Medulla oblongata (tissue), 1 donor: Measurements from ENCODE around the gene KRT77.
A peak's percentile ranks its signal among the peaks of the same experiment; 100 is the strongest.
"Not testable (repeated sequence)": the region's sequence is repeated elsewhere in the genome, so short reads cannot be mapped to it uniquely, and the experiment has no call there.

ENCODE experiments used
- DNase-seq: peaks from one replicate; pipeline ENCODE4 v3.0.0-alpha.2; 2015; ENCODE audit errors: extremely low spot score

KRT77 gene

DNA sequence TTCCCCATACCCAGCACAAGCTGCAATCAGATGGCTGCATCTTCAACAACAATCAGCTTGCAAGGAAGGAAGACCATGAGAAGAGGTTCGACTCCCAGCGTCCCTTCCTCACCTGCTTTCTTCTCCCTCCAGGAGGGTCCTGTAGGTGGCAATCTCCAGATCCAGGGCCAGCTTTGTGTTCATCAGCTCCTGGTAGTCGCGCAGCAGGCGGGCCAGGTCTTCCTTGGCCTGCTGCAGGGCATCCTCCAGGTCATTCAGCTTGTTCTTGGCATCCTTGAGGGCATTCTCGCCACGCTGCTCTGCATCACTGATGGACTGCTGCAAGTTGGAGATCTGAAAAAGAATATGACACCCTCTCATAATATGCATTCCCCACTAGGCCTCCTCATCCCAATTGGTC lies 27.2 kb downstream of the KRT77 start:
- no peak for DNase-seq

DNA sequence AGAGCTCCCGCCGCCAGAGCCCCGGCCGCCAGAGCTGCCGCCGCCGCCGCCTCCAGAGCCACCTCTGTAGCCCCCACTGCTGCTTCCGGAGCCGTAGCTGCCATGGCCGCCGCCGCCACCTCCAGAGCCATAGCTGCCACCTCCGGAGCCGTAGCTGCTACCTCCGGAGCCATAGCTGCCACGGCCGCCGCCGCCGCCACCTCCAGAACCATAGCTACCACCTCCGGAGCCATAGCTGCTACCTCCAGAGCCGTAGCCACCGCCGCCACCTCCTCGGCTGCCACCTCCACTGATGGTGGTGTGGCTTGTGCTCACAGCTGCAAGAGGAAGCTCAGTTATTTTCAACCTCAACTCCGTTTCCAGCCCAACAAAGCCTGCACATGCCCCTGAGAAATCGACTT lies 28.0 kb downstream of the KRT77 start:
- DNase-seq, result no peak

DNA sequence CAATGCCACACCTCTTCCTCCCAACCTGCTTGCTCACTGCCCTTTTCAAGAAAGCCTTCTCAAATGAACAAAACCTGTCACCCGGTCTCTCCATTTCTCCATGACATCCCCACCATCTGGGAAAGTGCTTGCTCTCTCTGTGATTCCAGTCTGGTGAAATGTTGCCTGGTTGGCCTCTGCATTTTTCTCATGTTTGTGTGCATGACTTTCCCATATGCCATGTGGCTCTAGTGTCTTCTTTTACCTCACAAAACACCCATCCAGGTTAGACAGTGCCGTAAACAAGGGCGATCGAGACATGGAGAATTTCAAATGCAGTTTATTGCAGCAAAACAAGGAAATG lies 28.9 kb downstream of the KRT77 start:
- DNase-seq, result no peak

- no peak for DNase-seq
Measured at GRCh38 chr12:52673713-52674432, 29.5 kb downstream of the KRT77 start.

DNA sequence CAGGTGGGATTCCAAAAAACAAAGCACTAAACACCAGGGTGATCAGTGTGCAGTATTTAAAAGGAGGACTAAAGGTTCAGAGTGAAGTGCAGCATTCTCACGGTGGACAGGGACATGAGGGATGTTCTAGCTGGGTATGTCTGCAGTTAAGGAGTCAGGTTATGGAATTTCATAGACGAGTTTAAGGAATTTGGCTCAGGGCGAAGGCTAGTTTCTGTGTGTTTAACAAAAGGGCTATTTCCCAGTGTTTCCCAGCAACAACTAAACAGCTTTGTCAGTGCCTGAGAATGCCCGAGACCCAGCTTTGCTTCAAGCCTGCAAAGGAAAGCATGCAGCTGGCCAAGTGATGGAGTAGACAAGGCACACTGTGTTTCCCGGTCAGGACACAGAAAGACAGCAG lies 30.1 kb downstream of the KRT77 start:
- peak; percentile 12 for DNase-seq

- no peak for DNase-seq
Measured at GRCh38 chr12:52672321-52672933, 30.9 kb downstream of the KRT77 start.

DNA sequence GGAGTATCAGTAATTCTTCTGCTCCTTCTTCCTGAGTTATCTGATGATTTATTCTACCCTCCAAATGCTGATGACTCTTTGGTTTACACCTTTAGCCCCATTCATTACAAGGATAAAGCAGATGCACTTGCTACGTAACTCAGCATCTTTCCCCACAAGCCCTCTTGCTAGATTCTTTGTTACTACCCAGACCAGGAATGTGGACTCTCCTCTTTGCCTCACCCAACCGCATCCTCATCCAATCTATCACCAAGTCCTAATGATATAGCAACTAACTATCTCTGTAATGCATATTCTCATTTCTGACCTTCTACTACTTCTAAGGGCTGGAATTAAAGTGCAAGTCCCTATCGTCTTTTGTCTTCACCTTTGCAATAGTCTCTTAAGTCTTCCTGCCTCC lies 32.4 kb downstream of the KRT77 start:
- no peak for DNase-seq

DNA sequence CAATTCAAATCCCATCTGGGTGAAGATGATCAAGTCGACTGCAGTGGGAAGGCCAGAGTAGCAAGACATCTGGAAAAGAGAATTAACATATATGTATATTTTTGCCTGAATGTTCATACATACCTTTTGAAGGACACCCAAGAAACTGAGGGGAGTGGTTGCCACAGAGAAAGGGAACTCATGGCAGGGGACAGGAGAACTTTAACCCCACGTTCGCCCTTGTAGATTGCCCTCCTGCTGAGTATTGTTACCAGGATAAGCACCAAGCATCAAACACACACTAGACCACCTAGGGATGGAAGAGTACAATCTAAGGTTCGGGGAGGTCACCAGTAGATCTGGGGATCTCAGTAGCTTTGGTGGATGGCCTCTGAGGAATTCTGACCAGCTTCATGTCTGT lies 32.8 kb downstream of the KRT77 start:
- DNase-seq, result no peak

DNA sequence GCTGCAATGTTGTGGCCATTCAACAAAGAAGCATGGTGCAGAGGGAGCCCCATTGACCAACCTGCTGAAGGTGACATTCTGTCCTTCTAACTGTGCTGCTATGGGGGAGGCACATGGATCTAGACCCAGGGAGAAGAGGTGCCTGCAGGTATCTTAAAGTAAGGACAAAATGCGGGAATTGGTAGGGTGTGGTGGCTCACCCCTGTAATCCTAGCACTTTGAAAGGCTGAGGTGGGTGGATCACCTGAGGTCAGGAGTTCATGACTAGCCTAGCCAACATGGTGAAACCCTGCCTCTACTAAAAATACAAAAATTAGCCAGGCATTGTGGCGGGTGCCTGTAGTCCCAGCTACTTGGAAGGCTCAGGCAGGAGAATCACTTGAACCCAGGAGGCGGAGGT lies 33.4 kb downstream of the KRT77 start:
- not testable (repeated sequence) for DNase-seq

GRCh38 chr12:52669426-52669825 lies 33.9 kb downstream of the KRT77 start:
- no peak for DNase-seq

GRCh38 chr12:52667931-52668330 lies 35.4 kb downstream of the KRT77 start:
- DNase-seq, result no peak

DNA sequence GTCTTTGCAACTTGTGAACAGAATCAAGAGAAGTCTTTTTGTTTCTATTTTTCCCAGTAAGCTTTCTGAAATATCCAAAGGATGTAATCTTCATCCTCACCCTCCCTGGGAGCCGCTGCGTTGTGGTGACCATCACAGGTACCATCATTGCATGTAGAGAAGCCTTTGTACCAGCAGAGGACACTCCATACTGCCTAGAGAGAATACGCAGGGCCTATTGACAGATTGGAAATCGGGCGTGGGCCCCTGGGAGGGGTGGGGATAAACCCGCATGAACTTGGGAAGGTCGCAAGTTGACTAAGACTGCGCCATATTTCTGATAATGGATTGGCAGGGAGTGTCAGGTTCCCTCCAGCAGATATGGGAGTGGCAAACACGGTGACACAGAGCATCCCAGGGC lies 35.8 kb downstream of the KRT77 start:
- DNase-seq, result no peak

DNA sequence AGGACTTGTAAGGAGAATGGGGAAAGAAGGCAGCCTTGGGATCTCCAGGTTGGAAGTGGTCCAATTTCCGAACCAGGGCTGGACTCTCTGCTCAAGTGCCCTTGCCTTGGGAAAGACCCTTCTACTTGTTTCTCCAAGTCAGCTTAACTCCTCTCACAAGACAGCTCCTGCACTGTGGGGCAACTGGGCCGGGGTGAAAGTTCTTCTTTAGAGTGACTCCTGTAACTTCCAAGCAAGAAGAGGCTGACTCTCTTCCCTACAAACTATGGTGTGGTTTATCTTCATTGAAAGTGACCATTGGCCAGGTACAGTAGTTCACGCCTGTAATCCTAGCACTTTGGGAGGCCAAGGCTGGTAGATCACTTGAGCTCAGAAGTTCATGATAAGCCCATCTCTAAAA lies 36.9 kb downstream of the KRT77 start:
- no peak for DNase-seq

GRCh38 chr12:52663420-52663819 lies 39.9 kb downstream of the KRT77 start:
- no peak for DNase-seq

- DNase-seq, result no peak
Measured at GRCh38 chr12:52662918-52663229, 40.5 kb downstream of the KRT77 start.

DNA sequence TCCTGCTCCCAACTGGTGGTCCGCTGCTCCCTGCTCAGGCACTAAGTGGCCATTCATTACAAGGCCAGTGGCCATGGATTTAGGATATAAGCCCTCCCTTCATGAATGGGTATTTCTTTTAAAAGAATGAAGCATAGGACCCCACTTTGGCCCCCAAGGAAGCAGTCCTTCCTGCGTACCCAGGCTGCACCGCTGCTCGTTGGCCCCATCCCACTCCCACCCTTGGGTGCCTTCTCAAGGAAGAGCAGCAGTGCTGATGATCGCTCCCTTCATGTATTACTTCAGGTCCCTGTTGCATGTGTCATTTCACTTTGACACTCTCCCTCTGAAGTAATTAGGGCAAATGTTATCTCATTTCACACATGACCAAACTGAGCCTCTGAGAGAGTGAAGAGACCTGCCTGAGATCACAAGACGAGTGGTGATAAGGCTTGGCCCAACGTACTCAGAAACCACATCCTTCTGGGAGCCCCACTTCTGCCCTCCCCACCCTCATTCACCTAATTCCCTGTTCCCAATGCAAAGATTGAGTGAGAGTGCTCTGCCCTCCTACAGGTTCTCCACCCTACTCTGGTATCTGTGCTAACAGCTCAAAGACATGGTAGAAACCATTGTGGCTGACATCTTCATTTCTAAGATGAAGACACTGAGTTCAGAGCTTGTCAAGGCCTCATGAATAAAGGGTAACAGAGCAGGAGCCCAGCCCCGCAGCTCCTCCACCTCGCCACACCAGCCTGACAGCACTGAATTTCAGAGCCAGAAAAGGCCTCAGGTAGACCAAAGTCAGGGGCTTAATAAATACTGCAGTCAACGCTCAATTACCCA lies 41.0 kb downstream of the KRT77 start:
- DNase-seq, result no peak

DNA sequence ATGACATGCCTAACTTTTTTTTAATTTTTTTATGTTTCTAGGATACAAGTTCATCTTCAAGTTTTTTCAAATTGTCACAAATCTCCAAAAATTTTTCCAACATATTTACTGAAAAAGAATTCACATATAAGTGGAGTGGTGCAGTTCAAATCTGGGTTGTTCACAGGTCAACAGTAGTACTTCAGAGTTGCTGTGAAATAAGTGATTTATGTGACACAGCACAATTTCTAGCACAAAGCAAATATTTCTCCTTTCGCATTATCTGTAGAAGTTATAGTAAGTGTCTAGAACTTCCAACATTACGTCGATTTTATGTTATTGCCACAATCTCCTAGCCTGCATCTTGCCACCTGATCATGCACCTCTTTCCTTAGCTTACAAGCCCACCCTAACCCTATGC lies 41.7 kb downstream of the KRT77 start:
- DNase-seq, result no peak

GRCh38 chr12:52660934-52661499 lies 42.3 kb downstream of the KRT77 start:
- DNase-seq, result no peak

DNA sequence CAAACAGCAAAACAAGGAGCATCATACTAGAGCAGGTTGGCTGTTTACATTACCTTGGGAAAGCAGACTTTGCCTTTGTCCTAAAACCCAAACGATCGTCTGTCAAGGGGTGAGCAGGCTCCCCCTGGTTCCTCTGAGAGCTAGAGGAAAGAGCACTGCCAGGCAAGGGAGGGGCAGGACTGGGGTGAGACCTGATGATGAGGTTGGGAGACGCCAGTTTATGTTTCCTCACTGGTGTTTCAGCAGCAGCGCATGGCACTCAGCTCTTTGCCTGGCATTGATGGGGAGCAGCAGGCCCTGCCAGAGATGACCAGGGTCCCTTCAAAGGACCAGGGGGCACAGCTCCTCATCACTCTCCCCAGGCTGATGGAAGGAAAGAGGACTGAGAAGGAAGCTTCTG lies 43.4 kb downstream of the KRT77 start:
- no peak for DNase-seq

GRCh38 chr12:52659395-52659794 lies 43.9 kb downstream of the KRT77 start:
- no peak for DNase-seq

DNA sequence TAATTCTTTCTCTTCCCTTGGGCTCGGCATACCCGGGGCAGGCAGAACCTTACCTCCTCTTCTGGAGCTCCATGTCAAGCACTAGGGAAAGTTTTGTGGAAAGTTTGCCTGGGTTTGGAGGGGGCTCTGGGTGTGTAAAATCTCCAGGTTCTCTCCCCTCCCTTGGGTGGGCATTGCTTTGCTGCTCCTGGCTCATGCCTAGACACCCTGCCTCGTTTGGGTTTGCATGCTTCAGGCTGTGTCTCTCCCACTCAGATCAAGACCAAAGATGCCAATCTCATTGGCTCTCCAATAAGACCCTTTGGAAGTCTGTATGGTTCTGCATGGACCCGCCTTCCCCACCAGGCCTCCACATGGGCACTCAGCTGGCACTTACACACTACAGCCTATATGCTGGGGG lies 45.1 kb downstream of the KRT77 start:
- no peak for DNase-seq

DNA sequence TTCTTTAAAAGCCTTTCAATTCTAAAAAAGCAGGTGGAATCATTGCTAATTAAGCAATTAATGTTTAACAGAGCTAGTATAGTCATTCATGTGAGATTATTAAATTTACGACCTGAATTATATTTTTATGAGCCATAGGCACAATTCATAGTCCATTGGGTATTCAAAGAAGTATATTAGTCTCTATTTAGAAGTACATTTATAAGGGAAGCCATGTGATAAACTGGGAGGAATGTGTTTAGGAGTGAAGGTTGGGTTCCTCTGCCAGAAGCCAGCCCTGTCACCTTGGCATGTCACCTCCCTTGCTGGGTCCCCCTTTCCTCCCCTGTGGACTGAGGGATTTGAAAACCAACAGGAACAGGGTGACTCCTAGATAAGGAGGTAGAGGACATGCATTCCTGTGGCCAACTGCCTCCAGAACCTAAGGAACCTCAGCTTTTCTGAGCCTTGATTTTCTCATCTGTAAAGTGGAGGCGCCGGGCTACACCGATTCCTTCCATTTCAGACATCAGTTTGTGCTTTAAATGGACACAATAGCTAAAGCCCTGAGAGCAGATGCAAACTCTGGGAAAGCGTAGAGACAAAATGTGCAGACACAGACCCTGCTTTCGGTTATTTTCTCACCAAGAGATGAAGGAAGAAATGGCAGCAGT lies 45.9 kb downstream of the KRT77 start:
- DNase-seq, result no peak
